Choroid plexus epithelial cell (primary cell): ENCODE data around the gene RILPL1.
"Not testable (repeated sequence)": the region's sequence is repeated elsewhere in the genome, so short reads cannot be mapped to it uniquely, and the experiment has no call there.

Source experiments
- DNase-seq: peaks from one replicate; pipeline ENCODE4 v3.0.0-alpha.2; 2010; ENCODE audit warnings: low read depth
- H3K4me3 ChIP-seq: 2 replicates; pipeline ENCODE4 v1.5.1; 2011; ENCODE audit warnings: low read depth, mild to moderate bottlenecking, control low read depth, low read length, moderate library complexity
- TF ChIP-seq, protein P1 (sequence below): conservative IDR thresholded peaks from 2 replicates; pipeline ENCODE4 v1.5.1; 2011; ENCODE audit warnings: low read depth, mild to moderate bottlenecking, control low read depth, inconsistent platforms, low read length, moderate library complexity

The RILPL1 gene

DNA sequence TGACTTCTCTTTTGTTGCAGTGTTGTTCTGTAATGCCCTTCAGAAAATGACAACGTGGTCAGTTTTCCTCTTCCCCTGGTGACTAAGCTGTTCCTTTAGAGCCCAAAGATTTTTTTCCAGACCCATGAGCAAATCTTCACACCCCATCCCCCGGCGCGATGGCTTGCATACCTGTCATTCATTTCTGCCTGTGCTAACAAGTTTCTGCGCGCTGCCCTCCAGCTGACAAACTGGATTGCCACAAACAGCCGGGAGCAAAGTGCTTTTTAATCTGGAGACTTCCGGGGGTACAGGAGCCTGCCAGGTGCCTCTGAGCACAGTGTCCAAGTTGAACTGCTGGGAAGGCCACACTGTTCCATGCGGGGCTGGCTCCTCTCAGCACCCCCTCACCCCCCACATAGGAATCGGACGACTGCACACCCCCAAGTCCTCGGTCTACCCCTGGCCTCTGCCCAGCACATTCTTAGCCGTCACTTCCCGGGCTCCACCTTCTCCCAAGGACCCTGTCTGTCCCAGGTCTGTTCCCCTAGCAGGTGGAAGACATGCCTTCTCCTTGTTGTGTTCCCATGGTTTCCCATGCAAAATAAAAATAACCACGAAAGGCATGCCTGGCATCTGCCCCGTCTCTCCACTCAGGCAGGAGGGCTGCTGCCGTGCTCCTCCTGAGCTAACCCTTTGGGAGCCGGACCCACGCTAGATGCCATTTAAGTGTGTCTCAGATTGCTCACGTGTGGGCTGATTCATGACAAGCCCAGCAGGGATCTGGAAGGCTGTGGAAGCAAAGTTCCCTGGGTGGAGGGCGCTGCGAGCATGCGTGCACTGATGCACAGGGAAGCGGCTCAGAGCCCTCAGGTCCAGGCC is 14.1 kb downstream of the RILPL1 start:
- DNase-seq: peak; percentile 91
- TF ChIP-seq, protein P1, sequence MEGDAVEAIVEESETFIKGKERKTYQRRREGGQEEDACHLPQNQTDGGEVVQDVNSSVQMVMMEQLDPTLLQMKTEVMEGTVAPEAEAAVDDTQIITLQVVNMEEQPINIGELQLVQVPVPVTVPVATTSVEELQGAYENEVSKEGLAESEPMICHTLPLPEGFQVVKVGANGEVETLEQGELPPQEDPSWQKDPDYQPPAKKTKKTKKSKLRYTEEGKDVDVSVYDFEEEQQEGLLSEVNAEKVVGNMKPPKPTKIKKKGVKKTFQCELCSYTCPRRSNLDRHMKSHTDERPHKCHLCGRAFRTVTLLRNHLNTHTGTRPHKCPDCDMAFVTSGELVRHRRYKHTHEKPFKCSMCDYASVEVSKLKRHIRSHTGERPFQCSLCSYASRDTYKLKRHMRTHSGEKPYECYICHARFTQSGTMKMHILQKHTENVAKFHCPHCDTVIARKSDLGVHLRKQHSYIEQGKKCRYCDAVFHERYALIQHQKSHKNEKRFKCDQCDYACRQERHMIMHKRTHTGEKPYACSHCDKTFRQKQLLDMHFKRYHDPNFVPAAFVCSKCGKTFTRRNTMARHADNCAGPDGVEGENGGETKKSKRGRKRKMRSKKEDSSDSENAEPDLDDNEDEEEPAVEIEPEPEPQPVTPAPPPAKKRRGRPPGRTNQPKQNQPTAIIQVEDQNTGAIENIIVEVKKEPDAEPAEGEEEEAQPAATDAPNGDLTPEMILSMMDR: no peak
- no peak overlapping the region for H3K4me3 ChIP-seq

GRCh38 chr12:123516216-123516780 is 17.2 kb downstream of the RILPL1 start:
- peak; percentile 66 for DNase-seq
- TF ChIP-seq, protein P1: peak; percentile 64
- no peak overlapping the region for H3K4me3 ChIP-seq

- DNase-seq, H3K4me3 ChIP-seq: not testable (repeated sequence)
Observed at GRCh38 chr12:123514582-123515221, 18.8 kb downstream of the RILPL1 start.

DNA sequence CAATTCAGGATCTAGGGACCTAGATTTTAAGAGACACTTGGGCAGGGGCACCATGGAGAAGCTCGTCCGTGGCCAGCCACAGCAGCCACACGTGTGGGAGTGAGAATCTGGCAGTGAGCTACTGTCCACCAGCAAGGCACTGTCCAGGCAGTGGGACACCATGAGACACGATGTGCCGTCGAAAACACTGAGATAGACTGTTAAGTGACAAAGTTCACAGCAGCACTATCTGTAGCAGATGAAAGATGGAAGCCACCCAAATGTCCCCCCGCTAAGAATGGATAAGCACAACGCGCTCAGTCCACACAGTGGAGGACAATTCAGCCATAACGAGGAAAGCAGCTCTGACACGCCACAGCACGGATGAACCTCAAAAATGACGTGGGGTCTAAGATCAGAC is 19.7 kb downstream of the RILPL1 start:
- H3K4me3 ChIP-seq: no peak overlapping the region
- no peak for DNase-seq
- TF ChIP-seq, protein P1: no peak

- no peak overlapping the region for H3K4me3 ChIP-seq
- DNase-seq: no peak
- TF ChIP-seq, protein P1: no peak
Observed at GRCh38 chr12:123512838-123513665, 20.5 kb downstream of the RILPL1 start.

DNA sequence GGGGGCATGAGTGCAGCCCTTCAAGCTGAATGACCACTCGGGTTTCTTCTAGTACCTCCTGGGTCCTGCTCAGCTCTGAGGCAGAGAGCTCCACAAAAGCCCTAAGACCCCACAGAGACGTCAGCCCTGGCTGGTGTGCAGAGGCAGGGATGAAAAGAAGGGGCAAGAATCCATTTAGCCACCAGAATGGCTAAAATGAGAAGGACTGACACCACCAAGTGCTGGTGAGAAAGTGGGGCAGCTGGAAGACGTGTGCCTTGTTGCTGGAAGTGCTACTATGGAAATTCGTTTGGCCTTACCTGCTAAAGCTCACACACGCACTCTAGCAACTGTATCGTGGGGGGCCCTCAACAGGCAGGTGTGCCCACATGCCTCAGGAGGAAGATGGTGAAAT is 26.7 kb downstream of the RILPL1 start:
- no peak for DNase-seq
- H3K4me3 ChIP-seq: no peak overlapping the region
- TF ChIP-seq, protein P1: no peak
